GM19328 (cell line): ENCODE results near the gene GULP1.
"Not testable (repeated sequence)": the region's sequence is repeated elsewhere in the genome, so short reads cannot be mapped to it uniquely, and the experiment has no call there.

Experiments used
- ATAC-seq: cut with Tn5 transposase; IDR thresholded peaks from one replicate; pipeline ENCODE4 v1.9.1; 2021; ENCODE audit warnings: mild to moderate bottlenecking, moderate library complexity; ENCODE audit not compliant: unreplicated experiment

GULP1 gene

DNA sequence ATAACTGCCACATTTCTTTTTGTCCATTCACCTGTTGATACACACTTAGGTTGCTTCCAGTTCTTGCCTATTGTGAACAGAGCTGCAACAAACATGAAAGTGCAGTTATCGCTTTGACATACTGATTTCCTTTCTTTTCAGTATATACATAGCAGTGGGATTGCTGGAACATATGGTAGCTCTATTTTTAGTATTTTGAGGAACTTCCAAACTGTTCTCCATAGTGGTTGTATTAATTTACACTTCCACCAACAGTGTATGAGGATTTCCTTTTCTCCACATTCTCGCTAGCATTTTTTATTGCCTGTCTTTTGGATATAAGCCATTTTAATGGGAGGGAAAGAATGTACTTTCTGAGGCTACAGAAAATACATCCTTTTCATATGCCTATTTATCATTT is 167.4 kb downstream of the GULP1 start:
- ATAC-seq = no peak

DNA sequence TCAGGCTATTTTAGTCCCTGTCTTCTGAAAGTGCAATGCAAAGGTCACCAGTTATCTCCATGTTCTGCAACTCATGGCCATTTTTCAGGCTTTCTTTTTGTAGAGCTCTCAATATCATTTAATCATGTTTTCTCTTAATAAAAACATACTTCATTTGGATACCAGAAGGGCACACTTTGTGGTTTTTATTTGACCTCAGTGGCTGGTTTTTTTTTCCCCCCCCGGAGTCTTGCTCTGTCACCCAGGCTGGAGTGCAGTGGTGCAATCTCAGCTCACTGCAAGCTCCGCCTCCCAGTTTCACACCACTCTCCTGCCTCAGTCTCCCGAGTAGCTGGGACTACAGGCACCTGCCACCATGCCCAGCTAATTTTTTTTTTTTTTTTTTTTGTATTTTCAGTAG is 174.4 kb downstream of the GULP1 start:
- not testable (repeated sequence) for ATAC-seq

- no peak for ATAC-seq
Measured at GRCh38 chr2:188466761-188467160, 175.1 kb downstream of the GULP1 start.

DNA sequence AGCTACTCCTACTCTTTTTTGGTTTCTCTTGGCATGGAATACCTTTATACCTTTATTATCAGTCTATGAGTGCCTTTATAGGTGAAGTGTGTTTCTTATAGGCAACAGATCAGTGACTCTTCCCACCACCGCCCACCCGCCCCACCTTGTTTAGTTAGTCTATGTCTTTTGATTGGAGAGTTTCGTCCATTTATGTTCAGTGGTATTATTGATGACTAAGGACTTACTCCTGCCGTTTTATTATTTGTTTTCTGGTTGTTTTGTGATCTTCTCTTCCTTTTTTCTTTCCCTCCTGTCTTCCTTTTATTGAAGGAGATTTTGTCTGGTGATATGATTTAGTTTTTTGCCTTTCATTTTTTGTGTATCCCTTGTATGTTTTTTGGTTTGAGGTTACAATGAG is 179.5 kb downstream of the GULP1 start:
- no peak for ATAC-seq

DNA sequence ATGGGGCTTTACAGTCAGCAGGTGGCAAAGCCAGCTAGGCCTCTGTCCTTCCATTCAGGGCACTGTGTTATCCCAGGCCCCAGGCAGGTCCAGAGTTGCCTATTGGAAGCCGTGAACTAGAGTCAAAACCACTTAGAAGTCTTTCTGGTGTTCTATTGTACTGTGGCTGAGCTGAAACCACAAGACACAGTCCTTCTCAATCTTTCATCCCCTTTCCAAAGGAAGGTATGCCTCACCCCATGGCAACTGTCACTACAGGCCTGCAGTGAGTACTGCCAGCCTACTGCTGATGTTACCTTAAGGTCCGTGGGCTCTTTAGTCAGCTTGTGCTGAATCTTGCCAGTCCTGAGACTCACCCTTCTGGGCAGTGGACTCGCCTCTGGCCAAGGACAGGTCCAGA is 181.6 kb downstream of the GULP1 start:
- ATAC-seq = no peak

- no peak for ATAC-seq
Measured at GRCh38 chr2:188474316-188474715, 182.6 kb downstream of the GULP1 start.

DNA sequence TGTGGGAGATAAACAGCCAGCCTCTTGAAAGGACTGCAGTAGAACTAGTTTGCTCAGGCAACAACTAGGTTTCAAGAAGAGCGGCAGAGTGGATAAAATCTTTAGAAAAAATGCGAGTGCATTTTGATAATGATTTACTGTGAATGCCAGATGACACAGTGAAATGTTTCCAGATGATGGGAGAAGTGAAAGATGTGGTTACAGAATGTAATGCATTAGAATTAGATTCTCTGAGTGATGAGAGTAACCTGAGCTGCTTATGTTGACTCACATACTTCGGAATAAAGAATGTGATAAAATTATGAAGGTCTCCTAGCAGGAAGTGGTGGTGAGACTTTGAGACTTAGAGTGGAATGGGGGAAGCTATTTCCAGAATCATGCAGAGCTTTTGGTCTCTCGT is 184.3 kb downstream of the GULP1 start:
- ATAC-seq = no peak

DNA sequence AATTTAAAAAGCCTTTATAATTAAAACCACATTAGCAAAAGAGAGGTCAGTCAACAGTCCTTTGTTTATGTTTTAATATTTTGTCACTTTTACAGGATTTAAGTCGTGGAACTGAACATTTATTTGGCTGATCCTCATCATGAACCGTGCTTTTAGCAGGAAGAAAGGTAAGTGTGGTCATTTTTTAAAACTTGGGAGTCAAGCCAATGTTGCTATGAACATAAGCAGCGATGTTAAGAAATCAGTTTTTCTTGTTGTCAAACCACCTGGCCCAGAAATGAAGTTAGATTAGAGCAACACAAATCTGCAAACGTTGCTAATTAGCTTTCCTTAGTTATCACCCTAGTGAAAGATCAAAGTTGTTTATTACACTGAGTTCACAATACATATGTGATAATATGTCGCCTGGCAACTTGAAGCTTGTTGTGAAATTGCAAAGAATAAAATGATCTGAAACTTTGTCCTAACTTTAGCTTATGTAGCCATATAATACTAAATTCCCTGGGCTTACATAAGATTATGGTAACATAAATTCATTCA is 186.0 kb downstream of the GULP1 start:
- ATAC-seq = no peak

GRCh38 chr2:188478724-188479123 is 187.1 kb downstream of the GULP1 start:
- peak; percentile 78 for ATAC-seq

DNA sequence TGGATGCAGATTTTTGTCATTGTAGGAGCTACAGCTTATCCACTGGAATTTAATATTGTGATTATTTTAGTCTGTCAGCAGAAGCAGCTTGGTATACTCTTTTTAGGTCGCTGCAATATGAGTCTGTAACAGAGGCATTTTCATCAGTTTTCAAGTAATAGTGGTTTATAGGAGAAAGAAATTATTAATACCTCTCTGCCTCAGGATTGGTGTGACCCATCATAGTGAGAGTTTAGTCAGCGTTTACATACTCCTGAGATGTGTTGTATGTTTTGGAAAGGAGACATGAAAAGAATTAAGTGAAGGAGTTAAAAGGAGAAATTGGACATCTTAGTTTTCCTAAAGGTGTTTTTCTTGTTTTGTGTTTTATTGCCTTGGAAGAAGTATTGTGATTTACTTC is 189.8 kb downstream of the GULP1 start:
- ATAC-seq = no peak

DNA sequence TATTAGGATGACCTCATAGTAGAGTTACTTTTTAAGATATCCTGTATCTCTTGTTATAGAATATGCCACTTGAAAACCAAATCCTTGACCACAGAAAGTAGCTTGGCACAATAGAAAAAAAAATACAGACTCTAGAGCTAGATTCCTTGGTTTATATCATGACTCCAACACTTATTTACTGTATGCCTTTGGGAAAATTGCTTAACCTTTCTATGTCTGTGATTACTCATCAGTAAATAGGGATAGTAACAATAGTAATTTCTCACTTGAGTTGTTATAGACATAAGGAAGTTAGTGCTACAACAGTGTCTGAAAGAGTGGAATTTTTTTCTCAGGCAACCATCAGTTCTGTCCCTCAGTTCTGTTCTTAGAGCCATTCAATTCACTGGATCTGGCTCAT is 193.8 kb downstream of the GULP1 start:
- ATAC-seq = no peak

GRCh38 chr2:188492751-188493150 is 201.1 kb downstream of the GULP1 start:
- ATAC-seq = no peak

GRCh38 chr2:188494906-188495305 is 203.2 kb downstream of the GULP1 start:
- no peak for ATAC-seq

DNA sequence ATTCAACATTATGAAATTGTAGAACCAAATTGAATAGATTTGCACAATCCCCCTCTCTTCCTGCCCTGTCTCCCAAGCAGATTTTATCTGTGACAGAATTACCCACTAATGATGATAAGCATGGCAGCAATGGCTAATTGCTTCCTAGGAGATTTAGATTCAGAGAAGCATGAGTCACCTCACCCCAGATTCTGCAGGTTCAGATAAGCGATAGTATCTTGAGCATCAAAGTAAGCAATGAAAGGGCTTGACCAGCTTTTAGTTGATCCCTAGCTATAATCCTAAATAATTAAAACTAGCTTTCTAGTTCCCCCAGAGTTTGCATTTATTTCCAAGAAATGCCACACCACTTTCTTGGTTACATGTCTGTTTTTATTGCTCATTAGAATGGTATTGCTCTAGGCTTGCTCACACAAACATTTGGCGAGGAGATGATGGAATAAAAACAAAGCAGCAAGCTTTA is 204.3 kb downstream of the GULP1 start:
- ATAC-seq = no peak

GRCh38 chr2:188497726-188498125 is 206.1 kb downstream of the GULP1 start:
- no peak for ATAC-seq

DNA sequence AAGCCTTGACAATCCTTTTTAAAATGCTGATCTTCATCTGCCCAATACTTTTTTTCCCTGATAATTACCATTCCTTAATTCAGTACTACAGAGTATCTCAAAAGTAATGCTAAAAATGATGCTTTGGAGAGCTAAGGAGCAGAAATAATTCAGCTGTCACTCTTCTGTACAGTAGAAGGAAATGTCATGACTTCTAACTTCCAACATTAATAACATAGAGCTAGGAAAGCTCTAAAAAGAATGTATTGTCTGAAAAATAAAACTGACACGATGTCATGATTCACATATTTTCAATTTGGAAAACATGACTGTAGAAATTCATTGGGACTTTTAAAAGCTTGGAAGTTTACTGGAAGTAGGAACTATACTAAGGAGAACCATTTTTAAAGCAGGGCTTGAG is 212.3 kb downstream of the GULP1 start:
- ATAC-seq = no peak

DNA sequence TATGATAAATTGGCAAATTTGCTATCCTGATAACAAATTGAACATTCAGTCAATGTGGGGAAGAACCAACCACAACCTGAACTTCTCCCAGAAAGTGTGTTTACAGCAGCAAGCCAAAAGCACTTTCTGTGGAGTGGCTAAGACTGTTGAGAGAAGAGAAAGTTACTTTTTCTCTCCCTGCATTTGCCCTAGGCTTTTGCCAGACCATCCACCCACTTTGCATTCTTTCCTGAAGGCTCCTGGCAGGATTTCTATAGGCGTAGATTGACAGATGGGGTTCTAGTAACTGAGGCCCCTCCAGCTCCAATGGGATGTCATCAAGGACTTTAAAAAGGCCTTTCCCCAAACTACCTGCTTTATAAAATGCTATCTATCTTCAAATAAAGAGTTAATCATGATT is 215.2 kb downstream of the GULP1 start:
- ATAC-seq = no peak

DNA sequence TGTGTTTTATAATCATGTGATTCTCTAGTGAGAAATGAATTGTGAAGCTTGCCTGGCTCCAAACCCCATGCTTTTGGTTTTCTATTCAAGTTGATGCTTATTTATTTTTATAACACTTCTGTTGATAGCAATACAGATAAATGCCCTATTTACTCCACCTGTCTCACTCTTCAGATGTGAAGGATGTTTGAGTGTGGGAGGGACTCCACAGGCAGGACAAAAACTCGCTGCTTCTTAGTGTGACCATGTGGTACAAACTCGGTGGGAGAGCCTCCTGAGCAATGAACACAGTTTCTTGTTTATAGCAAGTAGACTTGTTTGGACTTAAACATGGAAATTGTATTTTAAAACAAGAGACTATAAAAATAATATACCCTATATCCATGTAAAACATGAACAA is 219.7 kb downstream of the GULP1 start:
- ATAC-seq = no peak

- no peak for ATAC-seq
Measured at GRCh38 chr2:188512456-188512855, 220.8 kb downstream of the GULP1 start.

DNA sequence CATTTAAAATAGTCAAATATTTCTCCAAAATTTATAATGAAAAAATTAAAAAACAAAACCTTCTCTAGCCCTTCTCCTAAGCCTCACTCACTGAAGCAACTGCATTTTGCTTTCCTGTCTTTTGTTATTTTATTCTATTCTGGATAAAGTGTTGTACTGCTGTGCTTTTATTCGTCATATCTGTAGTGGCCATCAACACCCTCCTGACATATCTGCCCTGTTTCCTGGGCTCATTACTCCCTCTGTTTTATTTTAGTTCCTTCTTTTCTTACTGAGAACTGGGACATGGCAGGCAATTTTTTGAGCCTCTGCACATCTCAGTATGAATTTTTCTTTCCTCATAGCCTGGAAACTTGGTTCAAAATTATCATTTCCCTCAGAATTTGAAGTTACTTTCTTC is 224.2 kb downstream of the GULP1 start:
- ATAC-seq = no peak

GRCh38 chr2:188517549-188518215 is 226.0 kb downstream of the GULP1 start:
- ATAC-seq = no peak

- ATAC-seq = no peak
Measured at GRCh38 chr2:188518381-188518780, 226.7 kb downstream of the GULP1 start.

DNA sequence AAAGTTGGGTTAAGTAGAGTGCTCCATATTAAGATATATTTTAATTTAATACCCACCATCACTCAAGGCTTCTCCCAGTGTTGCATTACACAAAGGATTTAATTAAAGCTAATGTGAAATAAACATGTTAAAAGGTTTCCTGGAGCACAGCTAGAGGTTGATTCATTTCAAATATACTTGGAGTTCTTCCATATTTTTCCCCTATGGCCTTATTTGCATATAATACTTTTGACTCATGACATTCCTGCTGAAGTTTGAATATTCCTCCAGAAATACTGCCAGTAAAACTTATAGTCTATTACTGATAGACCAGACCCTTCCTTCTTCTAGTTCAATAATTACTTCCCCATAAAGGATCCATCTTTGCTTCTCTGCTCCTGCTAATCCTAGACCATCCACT is 227.5 kb downstream of the GULP1 start:
- no peak for ATAC-seq
